GM12892 (cell line): ENCODE data around the gene APOL2.

Experiments used
- POLR2A ChIP-seq: IDR thresholded peaks from 2 replicates; pipeline ENCODE4 v1.6.1; 2011; ENCODE audit warnings: low read depth, low read length, control low read depth
- POLR2AphosphoS5 ChIP-seq: IDR thresholded peaks from 2 replicates; pipeline ENCODE4 v1.6.1; 2011; ENCODE audit warnings: low read depth, low read length, control low read depth
- TAF1 ChIP-seq: IDR thresholded peaks from 2 replicates; pipeline ENCODE4 v1.6.1; 2011; ENCODE audit warnings: low read depth, mild to moderate bottlenecking, control low read depth, low read length, borderline replicate concordance

DNA sequence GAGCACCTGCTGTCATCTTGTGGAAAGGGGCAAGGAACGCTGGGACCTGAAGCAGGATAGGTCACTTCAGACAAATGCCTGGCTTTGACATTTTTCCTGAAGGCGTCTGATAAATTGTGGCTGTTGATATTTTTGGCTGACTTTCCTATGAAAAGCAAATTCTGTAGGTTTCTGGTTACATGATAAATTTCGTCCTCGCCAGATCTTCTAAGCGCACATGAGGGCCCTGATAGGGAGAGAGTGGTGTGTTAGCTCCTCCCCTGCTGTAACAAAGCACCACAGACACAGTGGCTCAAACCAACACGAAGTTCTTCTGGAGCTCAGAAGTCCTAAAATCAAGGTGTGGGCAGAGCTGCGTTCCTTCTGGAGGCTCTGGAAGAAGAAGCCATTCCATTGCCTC, 57.3 kb downstream of the APOL2 start:
- TF ChIP-seq POLR2A (no peak), TAF1 (no peak), POLR2AphosphoS5 (no peak)
